ENCODE measurements around the gene TPRKB.
"Not testable (repeated sequence)": the region's sequence is repeated elsewhere in the genome, so short reads cannot be mapped to it uniquely, and the experiment has no call there.

Gene TPRKB

DNA sequence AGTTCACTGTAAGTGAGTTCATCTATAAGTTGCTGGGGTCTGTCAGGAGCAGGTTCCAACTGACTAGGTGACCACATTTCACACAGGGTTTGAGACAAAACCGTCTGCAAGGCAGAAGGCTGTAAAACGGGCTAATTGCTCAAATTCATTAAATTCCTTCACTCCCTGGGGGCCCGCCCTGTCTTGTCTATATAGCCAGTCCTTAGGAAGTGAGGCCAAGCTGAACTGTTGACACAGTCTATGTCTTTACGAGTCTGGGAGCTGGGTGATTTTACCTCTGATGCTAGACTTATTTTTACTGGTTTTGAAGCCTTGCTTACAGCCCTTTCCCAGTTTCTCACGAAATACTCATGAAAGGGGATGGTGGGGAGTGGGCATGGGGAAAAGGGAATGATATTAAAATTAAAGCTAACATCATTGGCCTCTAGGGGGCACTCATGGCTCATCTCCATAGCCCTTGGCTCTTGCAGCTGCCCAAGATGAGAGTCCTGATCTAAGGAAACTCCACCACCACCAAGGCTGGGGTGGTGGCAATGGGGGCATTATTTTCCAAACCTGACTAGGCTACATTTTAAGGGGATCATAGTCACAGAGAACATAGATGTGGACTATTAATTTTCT, 57.1 kb downstream of the TPRKB start:
- H3K9me3 ChIP-seq; H3K27ac ChIP-seq; H3K36me3 ChIP-seq; DNase-seq; intact Hi-C loops (cut with DNase I; ENCODE audit: low total_unique reads); H3K4me1 ChIP-seq; H3K4me3 ChIP-seq; H3K27me3 ChIP-seq: not testable (repeated sequence)
- TF ChIP-seq, protein P1, sequence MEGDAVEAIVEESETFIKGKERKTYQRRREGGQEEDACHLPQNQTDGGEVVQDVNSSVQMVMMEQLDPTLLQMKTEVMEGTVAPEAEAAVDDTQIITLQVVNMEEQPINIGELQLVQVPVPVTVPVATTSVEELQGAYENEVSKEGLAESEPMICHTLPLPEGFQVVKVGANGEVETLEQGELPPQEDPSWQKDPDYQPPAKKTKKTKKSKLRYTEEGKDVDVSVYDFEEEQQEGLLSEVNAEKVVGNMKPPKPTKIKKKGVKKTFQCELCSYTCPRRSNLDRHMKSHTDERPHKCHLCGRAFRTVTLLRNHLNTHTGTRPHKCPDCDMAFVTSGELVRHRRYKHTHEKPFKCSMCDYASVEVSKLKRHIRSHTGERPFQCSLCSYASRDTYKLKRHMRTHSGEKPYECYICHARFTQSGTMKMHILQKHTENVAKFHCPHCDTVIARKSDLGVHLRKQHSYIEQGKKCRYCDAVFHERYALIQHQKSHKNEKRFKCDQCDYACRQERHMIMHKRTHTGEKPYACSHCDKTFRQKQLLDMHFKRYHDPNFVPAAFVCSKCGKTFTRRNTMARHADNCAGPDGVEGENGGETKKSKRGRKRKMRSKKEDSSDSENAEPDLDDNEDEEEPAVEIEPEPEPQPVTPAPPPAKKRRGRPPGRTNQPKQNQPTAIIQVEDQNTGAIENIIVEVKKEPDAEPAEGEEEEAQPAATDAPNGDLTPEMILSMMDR (IDR thresholded peaks at IDR 0.05): peak in 1 of 2 experiments; percentile 31

Measured in tibial artery (tissue), 4 donors.